Spleen (tissue), 11 donors: Measurements from ENCODE around the gene LCN2. TPM values are rescaled to one million over a fixed set of nuclear protein-coding genes. Genes with fewer than 3 reads are reported as not detected.
"Not testable (repeated sequence)": the region's sequence is repeated elsewhere in the genome, so short reads cannot be mapped to it uniquely, and the experiment has no call there.

ENCODE experiments used
- DNase-seq: peaks from one replicate; pipeline ENCODE4 v3.0.0-alpha.2; 2020
- H3K27ac ChIP-seq, 8 donors: fragments of 200-600 bp; sonication (generic) in 7 of 8; 1 replicate in 4 of 8; 2 replicates in 4 of 8; pipeline versions ENCODE4 v1.5.0 to v1.8.0; 2016 to 2021; ENCODE audit warnings: inconsistent platforms in 4 of 8, mild to moderate bottlenecking in 4 of 8, moderate library complexity in 1 of 8
- H3K27me3 ChIP-seq, 7 donors: fragments of 200-600 bp; sonication (generic) in 6 of 7; replicated peaks in 1 of 7; 1 replicate in 4 of 7; 2 replicates in 3 of 7; pipeline versions ENCODE4 v1.5.0 to v1.8.0; 2016 to 2021; ENCODE audit warnings: inconsistent platforms in 3 of 7, mild to moderate bottlenecking in 1 of 7
- H3K36me3 ChIP-seq, 6 donors: fragments of 200-600 bp; sonication (generic) in 5 of 6; 1 replicate in 4 of 6; 2 replicates in 2 of 6; pipeline versions ENCODE4 v1.5.0 to v1.8.0; 2016 to 2021; ENCODE audit warnings: inconsistent platforms in 2 of 6
- H3K4me1 ChIP-seq, 6 donors: fragments of 200-600 bp; sonication (generic) in 5 of 6; 1 replicate in 3 of 6; 2 replicates in 3 of 6; pipeline versions ENCODE4 v1.5.0 to v1.8.0; 2016 to 2021; ENCODE audit warnings: inconsistent platforms in 3 of 6
- H3K4me3 ChIP-seq, 8 donors: fragments of 200-600 bp; sonication (generic) in 7 of 8; 1 replicate in 4 of 8; 2 replicates in 4 of 8; pipeline versions ENCODE4 v1.5.0 to v1.8.0; 2016 to 2021; ENCODE audit warnings: inconsistent platforms in 4 of 8, mild to moderate bottlenecking in 4 of 8, moderate library complexity in 2 of 8
- H3K9me3 ChIP-seq, 8 donors: fragments of 200-600 bp; sonication (generic) in 7 of 8; 1 replicate in 4 of 8; 2 replicates in 4 of 8; pipeline versions ENCODE4 v1.5.0 to v1.8.0; 2016 to 2021; ENCODE audit warnings: inconsistent platforms in 4 of 8
- POLR2A ChIP-seq, 3 donors: fragments of 450-650 bp; IDR thresholded peaks; one replicate each; pipeline ENCODE4 v1.5.1; 2017; ENCODE audit warnings: antibody characterized with exemption in 3 of 3, mild to moderate bottlenecking in 1 of 3
- POLR2AphosphoS5 ChIP-seq, 3 donors: sonication (generic); formaldehyde crosslinking; IDR thresholded peaks; one replicate each; pipeline ENCODE4 v1.5.1; 2017; ENCODE audit warnings: antibody characterized with exemption in 3 of 3
- WGBS, 5 donors: extraction: QIAGEN DNeasy Blood & Tissue Kit in 3 of 5; methylation state at CpG; one replicate each; pipeline versions ENCODE4 v1.1.5 to v1.1.7; 2013 to 2018; 5-methylcytosine and 5-hydroxymethylcytosine counted together
- intact Hi-C: fragments of 100-400 bp; cut with DNase I; formaldehyde crosslinking; loops from one replicate; pipeline ENCODE4 v1.15.0; 2023; ENCODE audit warnings: low total_unique reads
- polyA plus RNA-seq, 3 donors: library from polyadenylated mRNA; stranded (reverse); fragments of 200-250 nt; gene quantifications; one replicate each; pipeline ENCODE4 v1.2.1, GENCODE V29; 2013
- total RNA-seq, 7 donors: library from RNA; depleted of rRNA in 3 of 7; stranded (reverse); fragments of >200 nt in 3 of 7; fragmentation: NEBNext Ultra II Directional in 4 of 7; extraction: Animal tissue kit (Norgen Biotek cat#: 25700) in 4 of 7; gene quantifications; one replicate each; pipeline versions ENCODE4 v1.1.0 to v1.2.1, GENCODE V29; 2016 to 2021
- TF ChIP-seq, protein P1 (sequence below), 11 experiments: fragments of 200-600 bp in 7 of 11; fragments of 450-650 bp in 4 of 11; sonication (generic) in 4 of 11; IDR thresholded peaks in 8 of 11; conservative IDR thresholded peaks in 3 of 11; 1 replicate in 7 of 11; 2 replicates in 4 of 11; pipeline versions ENCODE4 v1.4.0 to v1.8.0; 2016 to 2021; ENCODE audit warnings: antibody characterized with exemption in 11 of 11, inconsistent platforms in 4 of 11, mild to moderate bottlenecking in 1 of 11
- donor health status: healthy with polysubstance abuse.
- donor health status: DM: no; HTN: no; CAD: no; lungs with moderate emphysema.
- donor health status: DM: no; HTN: no; CAD: no.
- donor health status: Bipolar disorder and iron deficiency.
- donor health status: healthy.
- donor health status: DM: no; HTN: no; CAD: no.
- donor health status: DM: yes; HTN: yes; CAD: no.

The LCN2 gene
- total and polyA plus RNA-seq, 10 donors = 7.7 to 218 (median 15.4) TPM

DNA sequence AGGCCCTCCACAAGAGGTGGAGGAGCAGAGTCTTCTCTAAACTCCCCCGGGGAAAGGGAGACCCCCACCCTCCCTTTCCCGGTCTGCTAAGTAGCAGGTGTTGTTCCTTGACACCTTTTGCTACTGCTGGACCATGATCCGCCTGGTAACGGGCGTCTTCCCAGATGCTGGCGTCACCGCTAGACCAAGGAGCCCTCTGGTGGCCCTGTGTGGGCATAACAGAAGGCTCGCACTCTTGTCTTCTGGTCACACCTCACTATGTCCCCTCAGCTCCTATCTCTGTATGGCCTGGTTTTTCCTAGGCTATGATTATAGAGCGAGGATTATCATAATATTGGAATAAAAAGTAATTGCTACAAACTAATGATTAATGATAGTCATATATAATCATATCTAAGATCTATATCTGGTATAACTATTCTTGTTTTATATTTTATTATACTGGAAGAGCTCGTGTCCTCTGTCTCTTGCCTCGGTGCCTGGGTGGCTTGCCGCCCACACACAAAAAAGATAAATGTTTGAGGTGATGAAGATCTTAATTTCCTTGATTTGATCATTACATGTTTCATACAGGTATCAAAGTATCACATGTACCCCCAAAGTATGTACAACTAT lies 19.2 kb upstream of the LCN2 start:
- H3K27ac ChIP-seq, H3K9me3 ChIP-seq, intact Hi-C loops, H3K36me3 ChIP-seq: not testable (repeated sequence)
- peak; percentile 86 for DNase-seq
- Histone ChIP-seq H3K4me1 (peaks cover 23 to 45% (median 34%) of the 10 kb centered on the region in 6 donors), H3K4me3 (peak overlapping the region in 1 of 8 donors; percentile 93), H3K27me3 (peaks cover 0 to 11% (median 0%) of the 10 kb centered on the region in 7 donors)
- 25 to 31% (median 28%) methylated on average over 11 to 12 of the region's 12 CpGs for WGBS, 5 donors
- TF ChIP-seq, protein P1, sequence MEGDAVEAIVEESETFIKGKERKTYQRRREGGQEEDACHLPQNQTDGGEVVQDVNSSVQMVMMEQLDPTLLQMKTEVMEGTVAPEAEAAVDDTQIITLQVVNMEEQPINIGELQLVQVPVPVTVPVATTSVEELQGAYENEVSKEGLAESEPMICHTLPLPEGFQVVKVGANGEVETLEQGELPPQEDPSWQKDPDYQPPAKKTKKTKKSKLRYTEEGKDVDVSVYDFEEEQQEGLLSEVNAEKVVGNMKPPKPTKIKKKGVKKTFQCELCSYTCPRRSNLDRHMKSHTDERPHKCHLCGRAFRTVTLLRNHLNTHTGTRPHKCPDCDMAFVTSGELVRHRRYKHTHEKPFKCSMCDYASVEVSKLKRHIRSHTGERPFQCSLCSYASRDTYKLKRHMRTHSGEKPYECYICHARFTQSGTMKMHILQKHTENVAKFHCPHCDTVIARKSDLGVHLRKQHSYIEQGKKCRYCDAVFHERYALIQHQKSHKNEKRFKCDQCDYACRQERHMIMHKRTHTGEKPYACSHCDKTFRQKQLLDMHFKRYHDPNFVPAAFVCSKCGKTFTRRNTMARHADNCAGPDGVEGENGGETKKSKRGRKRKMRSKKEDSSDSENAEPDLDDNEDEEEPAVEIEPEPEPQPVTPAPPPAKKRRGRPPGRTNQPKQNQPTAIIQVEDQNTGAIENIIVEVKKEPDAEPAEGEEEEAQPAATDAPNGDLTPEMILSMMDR (IDR thresholded peaks at IDR 0.05 in 8 of 11, conservative IDR thresholded peaks at IDR 0.05 in 3 of 11) = peak in 8 of 11 experiments; percentile 17 to 75 (median 66)

DNA sequence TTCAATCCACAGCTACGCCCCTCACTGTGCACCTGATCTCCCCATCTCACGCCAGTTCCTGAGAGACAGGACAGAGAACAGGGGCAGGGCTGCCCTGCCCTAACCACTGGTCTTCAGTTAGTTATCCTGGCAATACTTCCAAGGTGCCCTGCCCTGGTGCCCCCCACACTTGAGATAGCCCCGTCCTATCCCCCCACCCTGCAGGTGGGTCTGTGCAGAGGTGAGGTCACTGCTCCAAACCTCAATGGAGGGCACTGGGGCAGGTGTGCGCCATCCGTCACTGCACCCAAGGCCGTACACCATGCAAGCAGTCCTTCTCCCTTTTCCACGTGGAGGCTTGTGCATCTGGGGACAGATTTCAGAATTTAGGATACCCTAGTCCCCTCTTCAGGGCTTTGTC lies 18.6 kb upstream of the LCN2 start:
- H3K9me3 ChIP-seq, H3K4me3 ChIP-seq, intact Hi-C loops, H3K27ac ChIP-seq, H3K36me3 ChIP-seq: not testable (repeated sequence)
- Histone ChIP-seq H3K4me1 (peaks cover 19 to 39% (median 29%) of the 10 kb centered on the region in 6 donors), H3K27me3 (peaks cover 0 to 11% (median 0%) of the 10 kb centered on the region in 7 donors)
- 56 to 75% (median 63%) methylated on average over 7 of the region's 7 CpGs for WGBS, 5 donors
- peak; percentile 67 for DNase-seq

DNA sequence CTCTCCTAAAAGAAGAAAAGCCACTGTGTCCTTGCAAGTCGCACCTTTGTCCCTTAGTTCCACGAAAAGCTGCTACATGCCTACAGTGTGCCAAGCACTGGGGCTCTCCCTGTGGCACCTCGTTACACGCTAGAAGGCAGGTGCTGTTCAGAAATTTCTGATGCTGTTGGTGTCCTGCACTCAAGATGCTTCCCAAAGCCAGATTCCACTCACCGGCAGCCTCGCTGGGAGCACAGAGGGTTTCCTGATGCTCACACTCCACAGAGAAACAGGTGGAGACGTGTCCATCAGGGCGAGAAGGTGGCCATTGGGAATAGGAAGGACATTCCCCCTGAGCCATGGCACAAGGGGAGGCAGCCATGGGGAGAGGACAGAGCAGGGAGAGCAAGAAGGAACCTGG lies 17.9 kb upstream of the LCN2 start:
- H3K9me3 ChIP-seq, H3K27ac ChIP-seq, H3K4me3 ChIP-seq, DNase-seq, H3K36me3 ChIP-seq, intact Hi-C loops: not testable (repeated sequence)
- Histone ChIP-seq H3K4me1 (peaks cover 13 to 32% (median 22%) of the 10 kb centered on the region in 6 donors), H3K27me3 (peaks cover 0 to 11% (median 0%) of the 10 kb centered on the region in 7 donors)
- 87 to 91% (median 89%) methylated on average over 7 to 8 of the region's 8 CpGs for WGBS, 5 donors

DNA sequence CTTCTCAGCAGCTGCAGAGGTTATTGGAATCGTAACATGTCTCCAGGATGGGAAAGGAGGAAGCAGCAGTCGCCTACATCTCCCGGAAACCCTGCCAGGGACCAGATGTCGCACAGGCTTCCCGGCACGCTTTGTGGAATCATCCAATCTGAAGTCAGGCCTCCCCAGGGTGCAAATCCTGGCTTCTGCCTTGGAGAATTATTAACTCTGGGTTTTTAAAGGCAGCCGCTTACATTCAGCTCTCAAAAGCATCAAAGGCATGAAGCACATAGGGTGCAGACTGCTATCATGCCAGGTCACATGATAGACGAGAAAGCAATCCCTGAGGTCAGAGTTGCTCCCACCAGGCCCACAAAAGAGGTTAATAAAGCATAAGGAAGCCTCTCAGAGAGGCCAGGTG lies 17.1 kb upstream of the LCN2 start:
- WGBS, 5 donors = 41 to 69% (median 46%) methylated on average over 8 of the region's 8 CpGs
- H3K27me3 ChIP-seq = peaks cover 0 to 11% (median 0%) of the 10 kb centered on the region in 7 donors
- H3K4me3 ChIP-seq, H3K9me3 ChIP-seq, H3K27ac ChIP-seq, intact Hi-C loops, H3K36me3 ChIP-seq, DNase-seq: not testable (repeated sequence)
- H3K4me1 ChIP-seq = peaks cover 9 to 24% (median 14%) of the 10 kb centered on the region in 6 donors

DNA sequence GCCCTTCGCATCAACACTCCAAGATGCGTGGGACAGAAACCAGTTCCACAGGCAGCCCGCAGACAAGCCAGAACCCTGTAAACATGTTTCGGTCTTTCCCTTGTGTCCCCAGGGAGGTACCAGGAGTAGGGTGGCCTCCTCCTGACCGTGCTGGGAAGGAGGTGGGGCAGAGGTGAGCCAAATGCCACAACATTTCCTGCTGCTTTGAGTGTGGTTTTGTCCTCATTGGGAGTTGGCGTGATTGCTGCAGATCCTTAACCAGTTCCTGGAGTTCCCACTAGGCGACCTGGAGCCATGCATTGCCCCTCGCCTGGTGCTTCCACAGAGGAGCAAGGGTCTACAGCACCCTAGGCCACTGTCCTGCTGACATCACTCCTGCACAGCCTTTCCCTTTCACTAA lies 13.7 kb upstream of the LCN2 start:
- H3K9me3 ChIP-seq, H3K36me3 ChIP-seq, H3K27ac ChIP-seq, H3K4me3 ChIP-seq, H3K4me1 ChIP-seq, intact Hi-C loops: not testable (repeated sequence)
- DNase-seq = peak; percentile 63
- H3K27me3 ChIP-seq = peaks cover 0 to 11% (median 0%) of the 10 kb centered on the region in 7 donors
- WGBS, 5 donors = 62 to 69% (median 67%) methylated on average over 7 to 8 of the region's 8 CpGs

DNA sequence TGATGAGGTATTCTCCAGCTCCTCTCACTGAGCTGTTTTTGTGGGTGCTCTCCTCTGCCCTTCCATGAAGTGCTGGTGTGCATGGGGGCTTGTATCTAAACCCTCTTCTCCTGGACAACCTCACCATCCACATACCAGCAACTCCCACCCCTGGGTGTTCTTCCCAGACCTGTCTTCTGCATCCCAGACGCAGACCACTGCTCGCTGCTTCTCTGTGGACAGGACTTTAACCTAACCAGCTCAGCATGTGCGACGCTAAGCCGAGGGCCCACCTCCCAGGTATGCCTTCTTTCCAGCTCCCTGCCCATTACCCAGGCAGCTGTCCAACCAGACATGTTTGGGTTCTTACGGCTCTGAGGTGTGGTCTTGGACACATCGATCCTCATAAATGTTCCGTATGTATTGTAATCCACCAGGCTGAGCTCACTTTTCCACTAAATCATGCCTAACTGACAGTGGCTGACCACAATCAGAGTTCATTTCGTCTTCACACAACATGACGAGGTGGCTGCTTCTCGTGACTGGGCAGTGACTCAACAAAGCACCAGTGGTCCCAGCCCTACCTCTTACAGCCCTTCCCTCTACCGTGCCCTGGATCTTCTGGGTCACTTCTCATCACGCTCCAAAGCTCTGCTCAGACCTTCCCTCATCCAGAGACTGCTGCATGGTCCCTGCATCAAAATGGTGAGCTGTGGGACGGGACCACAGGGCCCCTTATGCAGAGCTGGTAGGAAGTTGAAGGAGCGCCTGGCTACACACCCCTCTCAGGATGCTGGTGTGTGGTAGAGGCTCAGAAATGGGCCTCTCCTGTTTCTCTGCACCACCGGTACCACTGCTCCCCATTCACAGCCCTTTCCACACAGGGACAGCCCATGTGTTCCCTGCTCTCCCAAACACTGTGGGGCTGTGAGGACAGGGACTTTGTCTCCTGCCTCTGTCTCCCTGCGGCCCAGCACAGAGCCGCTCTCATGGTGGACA lies 12.1 kb upstream of the LCN2 start:
- Histone ChIP-seq H3K4me3 (no peak overlapping the region), H3K27ac (no peak overlapping the region), H3K9me3 (no peaks in the 10 kb centered on the region), H3K27me3 (peaks cover 0 to 1% (median 0%) of the 10 kb centered on the region in 7 donors), H3K4me1 (peaks cover 0 to 4% (median 2%) of the 10 kb centered on the region in 6 donors), H3K36me3 (no peaks in the 10 kb centered on the region)
- intact Hi-C loops = no loop called here
- TF ChIP-seq POLR2A (IDR thresholded peaks at IDR 0.05) (no peak), POLR2AphosphoS5 (IDR thresholded peaks at IDR 0.05) (no peak)
- TF ChIP-seq, protein P1 (IDR thresholded peaks at IDR 0.05 in 8 of 11, conservative IDR thresholded peaks at IDR 0.05 in 3 of 11) = no peak
- WGBS, 5 donors = 83 to 93% (median 86%) methylated on average over 16 to 18 of the region's 18 CpGs
- peak; percentile 54 for DNase-seq
